Iris pigment epithelial cell (primary cell): ENCODE results near the gene KIRREL2.
A peak's percentile ranks its signal among the peaks of the same experiment; 100 is the strongest.
"Not testable (repeated sequence)": the region's sequence is repeated elsewhere in the genome, so short reads cannot be mapped to it uniquely, and the experiment has no call there.

Source experiments
- DNase-seq: peaks from one replicate; pipeline ENCODE4 v3.0.0-alpha.2; 2011; ENCODE audit warnings: low read depth

The KIRREL2 gene

DNA sequence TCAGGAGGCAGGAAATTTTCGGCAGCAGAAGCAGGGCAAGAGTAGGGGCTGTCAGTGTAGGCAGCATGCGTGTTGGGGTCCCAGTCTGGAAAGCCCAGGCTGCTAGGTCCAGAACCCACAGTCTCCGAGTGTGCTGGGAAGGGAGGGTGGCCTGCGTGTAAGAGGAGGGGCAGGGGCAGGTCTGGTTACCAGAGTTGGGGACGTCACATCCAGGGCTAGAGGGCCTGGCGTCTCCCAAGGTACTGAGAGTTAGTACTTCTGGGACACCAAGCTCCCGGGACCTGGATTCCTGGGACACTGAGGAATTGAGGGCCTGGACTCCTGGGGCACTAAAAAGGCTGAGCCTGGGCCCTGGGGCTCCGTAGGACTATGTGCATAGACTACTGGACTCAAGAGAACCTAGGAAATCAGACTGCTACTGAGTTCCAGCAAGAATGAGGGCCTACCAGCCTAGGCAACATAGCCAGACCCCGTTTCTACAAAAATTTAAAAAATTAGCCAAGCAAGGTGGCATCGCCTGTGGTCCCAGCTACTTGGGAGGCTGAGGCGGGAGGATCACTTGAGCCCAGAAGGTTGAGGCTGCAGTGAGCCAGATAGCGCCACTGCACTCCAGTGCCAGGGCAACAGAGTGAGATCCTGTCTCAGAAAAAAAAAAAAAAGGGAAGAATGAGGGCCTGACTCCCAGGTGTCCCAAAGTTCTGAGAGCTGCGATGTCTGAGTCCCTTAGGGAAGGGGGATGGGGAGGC lies 41.2 kb downstream of the KIRREL2 start:
- no peak for DNase-seq

DNA sequence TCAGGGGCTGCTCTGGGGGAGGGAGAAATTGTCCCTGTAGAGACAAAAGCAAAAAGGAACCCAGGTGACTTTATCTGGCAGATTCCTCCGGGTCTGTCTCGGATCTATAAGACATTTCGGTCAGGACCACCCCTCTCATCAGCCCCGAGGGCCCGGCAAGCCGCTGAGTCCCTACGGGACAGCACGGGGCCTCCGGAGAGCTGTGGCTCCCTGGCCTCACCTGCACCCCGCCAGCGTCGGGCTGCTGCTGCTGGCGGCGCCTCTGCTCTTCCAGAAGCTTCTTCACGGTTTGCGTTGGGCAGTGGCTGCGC lies 41.7 kb downstream of the KIRREL2 start:
- no peak for DNase-seq

GRCh38 chr19:35899547-35900214 lies 43.0 kb downstream of the KIRREL2 start:
- DNase-seq: peak; percentile 89

DNA sequence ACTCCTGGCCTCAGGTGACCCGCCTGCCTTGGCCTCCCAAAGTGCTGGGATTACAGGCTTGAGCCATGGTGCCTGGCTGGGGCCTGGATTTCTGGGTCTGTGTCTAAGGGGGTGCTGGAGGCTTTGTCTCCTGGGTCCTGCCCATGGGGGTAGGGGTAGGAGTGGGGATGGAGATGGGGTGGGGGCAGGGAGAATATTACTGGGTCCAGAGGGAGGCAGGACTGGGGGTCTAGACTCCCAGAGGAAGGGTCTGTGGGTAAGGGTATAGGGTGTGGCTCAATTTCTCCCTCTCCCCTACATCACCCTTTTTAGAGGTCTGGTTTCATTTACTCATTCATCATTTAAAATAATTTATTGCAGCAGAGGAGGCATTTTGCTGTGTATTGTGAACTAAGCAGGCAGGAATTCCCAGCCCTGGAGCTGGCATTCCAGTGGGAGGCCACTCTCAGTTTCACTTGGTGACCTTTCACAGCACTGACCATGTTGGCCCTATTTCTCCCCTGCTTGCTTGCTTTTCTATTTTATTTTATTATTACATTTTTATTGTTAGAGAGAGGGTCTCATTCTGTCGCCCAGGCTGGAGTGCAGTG lies 44.4 kb downstream of the KIRREL2 start:
- DNase-seq: no peak

DNA sequence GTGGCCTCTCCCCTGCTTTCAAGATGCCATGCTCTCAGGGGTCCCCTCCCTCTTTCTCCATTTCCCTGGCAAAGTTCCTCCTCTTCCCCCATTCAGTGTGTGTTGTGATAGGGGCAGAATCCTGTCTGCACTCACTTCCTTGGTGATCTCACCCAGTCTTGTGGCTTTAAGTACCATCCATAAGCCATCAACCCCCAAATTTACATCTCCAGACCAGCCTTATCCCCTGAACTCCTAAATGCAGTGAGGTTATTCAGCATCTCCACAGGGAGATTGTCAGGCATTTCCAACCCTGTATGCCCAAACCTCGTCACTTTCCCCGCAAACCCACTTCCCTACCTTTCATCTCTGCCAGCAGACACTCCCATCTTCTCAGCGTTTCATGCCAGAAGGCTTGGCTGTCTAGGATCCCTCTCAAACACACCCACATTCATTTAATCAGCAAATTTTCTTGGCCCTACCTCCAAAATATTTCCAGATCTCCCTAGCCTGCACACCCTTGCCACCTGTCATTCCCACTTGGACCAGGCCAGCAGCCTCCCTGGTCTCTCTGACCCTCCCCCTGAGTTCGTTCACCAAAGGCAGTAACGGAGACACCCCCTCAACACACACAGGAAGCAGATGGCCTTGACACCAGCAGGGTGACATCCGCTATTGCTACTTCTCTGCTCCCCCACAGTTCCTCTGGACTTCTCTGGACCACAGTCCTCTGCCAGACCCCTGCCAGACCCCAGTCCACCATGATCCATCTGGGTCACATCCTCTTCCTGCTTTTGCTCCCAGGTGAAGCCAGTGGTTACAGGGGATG lies 45.3 kb downstream of the KIRREL2 start, which contains the start of gene HCST:
HCST (plus strand) TSS at position 676 of the 808 bp plus-strand sequence; CDS start at position 741, 65 bp downstream.
- DNase-seq: no peak

DNA sequence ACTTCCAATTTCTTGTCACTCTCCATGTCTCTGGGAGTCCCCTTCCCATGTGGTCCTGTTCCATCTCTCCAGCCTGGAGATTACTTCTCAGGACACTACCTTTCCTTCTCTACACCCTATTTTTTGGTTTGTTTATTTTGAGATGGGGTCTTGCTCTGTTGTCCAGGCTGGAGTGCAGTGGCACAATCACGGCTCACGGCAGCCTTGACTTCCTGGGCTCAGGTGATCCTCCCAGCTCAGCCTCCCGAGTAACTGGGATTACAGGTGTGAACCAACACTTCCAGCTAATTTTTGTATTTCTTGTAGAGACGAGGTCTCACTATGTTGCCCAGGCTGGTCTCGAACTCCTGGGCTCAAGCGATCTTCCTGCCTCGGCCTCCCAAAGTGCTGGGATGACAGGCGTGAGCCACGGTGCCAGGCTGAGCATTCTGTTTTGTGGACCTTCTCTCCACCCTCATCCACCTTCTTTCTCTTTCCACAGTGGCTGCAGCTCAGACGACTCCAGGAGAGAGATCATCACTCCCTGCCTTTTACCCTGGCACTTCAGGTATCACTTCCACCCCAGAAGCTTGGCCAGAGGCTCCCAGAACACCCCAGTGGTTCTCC lies 46.3 kb downstream of the KIRREL2 start:
- DNase-seq: no peak

DNA sequence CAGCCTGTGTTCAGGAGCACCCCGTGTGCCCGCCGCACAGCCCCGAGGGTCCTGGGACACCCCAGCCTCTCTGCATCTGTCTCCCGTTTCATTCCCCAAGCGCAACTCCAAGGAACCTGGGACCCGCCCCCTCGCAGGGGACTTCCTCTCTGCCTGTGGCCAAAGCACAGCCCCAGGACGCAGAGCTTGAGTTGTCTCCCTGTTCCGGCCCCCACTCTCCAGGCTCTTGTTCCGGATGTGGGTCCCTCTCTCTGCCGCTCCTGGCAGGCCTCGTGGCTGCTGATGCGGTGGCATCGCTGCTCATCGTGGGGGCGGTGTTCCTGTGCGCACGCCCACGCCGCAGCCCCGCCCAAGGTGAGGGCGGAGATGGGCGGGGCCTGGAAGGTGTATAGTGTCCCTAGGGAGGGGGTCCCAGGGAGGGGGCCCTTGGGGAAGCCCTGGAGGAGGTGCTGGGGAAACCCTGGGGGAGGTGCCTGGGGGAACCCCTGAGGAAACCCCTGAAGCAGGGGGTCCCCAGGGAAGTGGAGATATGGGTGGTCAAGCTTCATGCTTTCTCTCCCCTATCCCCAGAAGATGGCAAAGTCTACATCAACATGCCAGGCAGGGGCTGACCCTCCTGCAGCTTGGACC lies 47.0 kb downstream of the KIRREL2 start:
- peak; percentile 59 for DNase-seq

DNA sequence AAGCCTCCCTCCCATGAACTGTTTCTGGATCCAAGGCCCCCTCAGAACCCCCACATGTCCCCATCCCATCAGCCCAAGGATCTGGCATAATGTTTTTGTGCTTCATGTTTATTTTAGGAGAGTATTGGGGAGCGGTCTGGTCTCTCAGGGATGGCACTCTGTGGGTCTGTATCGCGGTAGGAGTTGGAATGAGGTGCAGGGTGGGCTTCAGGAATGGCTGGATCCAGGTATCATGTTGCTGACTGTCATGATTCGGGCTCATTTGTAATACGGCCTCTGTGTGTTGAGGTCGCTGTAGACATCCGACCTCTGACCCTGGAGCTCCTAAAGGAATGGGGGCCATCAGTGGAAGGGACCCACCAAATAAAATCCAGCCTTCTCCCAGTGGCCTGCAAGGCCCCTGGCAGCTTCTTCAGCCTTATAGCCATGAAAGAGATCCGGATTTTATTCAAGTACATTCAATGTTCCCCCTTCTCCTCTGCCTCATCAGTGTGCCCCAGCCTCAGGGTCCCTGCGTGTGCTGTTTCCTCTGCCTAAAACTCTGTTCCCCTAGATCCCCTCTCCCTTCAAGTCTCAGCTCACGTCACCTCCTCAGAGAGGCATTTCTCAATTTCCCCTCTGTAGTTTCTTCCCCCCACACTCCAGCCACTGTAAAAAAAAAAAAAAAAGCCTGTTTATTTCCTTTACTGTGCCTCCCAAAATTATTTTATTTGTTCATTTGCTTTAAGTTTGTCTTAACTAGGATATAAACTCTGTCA lies 47.8 kb downstream of the KIRREL2 start:
- no peak for DNase-seq

- DNase-seq: peak; percentile 49
Observed at GRCh38 chr19:35905178-35905727, 48.5 kb downstream of the KIRREL2 start.

DNA sequence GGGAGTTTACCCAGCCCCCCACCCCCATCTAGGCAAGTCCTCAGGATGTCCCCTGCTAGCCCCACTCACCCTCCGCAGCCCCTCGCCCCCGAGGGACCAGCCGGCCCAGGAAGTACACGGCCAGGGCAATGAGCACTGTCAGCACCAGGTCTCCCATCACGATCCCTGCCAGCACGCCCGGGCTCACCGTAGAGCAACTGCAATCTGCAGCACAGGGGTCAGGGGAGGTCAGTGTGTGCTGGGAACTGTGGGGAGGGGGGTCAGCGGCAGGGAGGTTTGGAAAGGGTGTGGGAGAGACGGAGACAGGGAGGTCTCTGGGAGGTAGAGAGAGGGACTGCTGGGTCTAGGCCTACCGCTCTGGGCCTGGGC lies 50.6 kb downstream of the KIRREL2 start:
- DNase-seq: no peak

DNA sequence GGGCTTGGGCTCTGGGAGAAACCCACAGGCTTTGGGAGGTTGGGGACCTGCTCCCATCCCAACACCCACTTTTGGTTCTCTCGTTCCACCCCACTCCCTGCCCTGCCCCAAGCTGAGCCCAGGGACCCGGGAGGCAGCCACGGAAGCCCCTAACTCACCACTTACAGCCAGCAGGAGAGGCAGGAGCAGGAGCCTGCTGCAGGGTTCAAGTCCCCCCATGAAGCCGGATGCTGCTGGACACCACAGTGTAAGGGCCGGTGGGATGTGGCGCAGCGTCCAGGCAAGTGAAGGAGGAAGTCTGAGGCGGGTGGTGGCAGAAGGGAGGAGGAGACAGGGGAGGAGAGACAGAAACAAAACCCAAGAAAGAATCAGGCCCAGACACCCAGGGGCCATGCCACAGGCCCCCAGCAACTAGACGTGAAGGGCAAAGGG lies 51.3 kb downstream of the KIRREL2 start, which contains the start of gene TYROBP:
TYROBP (minus strand) TSS at position 286 of the 432 bp plus-strand sequence; CDS start at position 219, 67 bp downstream.
- no peak for DNase-seq

DNA sequence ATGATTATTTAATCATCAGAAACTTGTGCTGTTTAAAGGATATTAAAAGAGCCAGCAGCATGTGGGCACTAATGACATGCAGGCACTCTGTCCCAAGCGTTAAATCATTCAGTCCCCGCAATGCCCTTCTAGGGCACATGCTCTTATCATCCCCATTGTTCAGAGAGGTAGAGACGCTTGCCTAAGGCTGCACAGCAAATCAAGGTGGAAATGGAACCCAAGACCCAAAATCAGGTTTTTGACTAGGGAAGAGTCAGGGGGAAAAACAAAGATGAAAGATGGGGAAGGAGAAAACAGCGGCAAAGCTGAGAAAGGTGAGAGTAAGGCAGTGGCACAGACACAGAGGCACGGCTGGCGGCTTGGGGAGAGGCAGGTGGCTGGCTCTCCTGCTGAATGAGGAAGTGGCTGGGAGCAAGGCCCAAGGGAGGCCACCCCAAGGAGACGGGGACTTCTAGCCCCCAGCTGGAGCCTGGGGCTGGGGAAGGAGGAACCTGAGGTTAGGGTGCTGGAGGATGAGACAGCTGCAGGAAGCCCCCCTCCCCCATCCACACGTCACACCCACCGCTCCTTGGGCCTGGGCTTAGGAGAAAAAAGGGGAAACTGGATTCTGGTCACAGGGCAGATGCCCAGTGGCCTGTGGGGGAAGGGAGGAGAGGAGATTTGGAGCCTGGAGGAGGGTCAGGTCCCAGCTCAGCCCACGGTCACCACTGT lies 52.4 kb downstream of the KIRREL2 start:
- no peak for DNase-seq

- no peak for DNase-seq
Observed at GRCh38 chr19:35909684-35910035, 52.9 kb downstream of the KIRREL2 start.

- DNase-seq: not testable (repeated sequence)
Observed at GRCh38 chr19:35910355-35910754, 53.6 kb downstream of the KIRREL2 start.

DNA sequence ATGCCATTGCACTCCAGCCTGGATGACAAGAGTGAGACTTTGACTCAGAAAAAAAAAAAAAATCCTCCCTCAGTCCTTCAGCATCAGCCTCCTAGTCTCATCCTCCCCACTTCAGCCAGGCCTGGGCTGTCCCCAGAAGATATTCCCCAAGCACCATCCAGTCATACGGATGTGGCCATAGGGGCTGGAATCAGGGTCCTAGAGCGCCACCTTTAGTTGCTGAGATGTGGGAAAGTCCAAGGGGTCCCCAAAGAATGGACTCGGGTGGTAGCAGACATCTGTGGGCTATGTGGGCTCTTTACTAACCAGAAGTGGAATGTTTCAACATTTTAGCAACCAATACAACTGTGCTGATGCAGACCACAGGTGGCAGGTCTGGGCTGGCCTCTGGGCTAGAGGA lies 54.5 kb downstream of the KIRREL2 start:
- no peak for DNase-seq

DNA sequence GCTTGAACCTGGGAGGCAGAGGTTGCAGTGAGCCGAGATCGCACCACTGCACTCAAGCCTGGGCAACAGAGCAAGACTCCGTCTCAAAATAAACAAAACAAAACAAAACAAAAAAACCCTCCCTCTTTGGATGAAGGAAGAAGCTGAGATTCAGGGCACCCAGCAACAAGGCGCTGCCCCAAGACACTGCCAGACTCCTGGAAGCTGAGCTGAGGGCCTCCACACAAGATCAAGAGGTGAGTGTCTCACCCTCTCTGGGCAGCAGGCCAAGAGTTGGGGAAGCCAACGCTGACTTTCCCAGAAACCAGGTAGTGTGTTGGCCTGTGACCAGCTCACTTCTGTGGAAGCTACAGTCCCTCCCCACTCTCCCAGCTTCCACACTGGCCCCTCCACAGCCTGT lies 55.1 kb downstream of the KIRREL2 start:
- no peak for DNase-seq

GRCh38 chr19:35913589-35913988 lies 56.9 kb downstream of the KIRREL2 start:
- DNase-seq: no peak

- DNase-seq: no peak
Observed at GRCh38 chr19:35915443-35915842, 58.7 kb downstream of the KIRREL2 start.
